HL-60/S4 treated with retinoic acid at 250 ng/mL for 4 days and 3 days (cell line): ENCODE measurements around the gene PCIF1.
"Not testable (repeated sequence)": the region's sequence is repeated elsewhere in the genome, so short reads cannot be mapped to it uniquely, and the experiment has no call there.

Experiments used
- in situ Hi-C: fragments of 300-500 bp; cut with MboI; formaldehyde crosslinking; loops from 2 replicates; pipeline ENCODE4 v1.7.0; 2022; ENCODE audit warnings: low sequenced_read_pairs

Gene PCIF1

DNA sequence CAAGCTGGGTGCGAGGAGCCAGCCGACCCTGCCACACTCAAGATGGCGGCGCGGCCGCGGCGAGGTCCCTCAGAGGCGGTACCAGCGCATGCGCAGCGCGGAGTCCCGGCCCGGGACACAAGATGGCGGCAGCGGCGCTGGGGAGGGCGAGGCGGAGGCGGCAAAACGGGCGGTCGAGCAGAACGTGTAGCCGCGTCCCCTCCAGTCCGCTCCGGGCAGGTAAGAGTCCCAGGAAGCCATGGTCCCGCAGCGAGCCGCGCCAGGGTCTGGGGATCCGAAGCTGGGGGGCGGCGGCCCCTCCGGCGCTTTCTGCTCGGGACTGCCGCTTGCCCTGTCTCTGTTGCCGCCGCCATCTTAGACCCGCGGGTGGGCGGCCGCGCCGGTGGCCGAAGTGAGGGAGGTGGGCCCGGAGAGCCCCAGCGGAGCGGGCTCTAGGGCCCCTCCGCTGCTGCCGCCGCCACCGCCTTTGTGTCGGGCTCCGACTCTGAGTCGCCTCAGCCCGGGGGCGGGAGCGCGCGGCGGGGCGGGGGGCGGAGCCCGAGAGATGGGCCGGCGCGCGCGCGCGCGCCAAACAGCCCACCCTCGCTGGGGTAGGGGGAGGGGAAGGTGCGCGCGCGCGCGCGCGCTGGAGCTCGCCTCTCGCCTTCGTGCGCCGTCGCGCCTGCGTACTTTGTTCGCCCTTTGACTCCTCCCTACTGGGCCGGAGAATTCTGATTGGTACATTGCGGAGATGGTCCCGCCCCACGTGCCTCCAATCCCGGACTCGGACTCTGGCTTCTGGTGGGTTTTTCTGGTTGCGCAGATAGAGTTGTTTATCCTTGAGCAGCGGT is at the start of gene PCIF1:
Gene PCIF1, plus strand, starts transcription at position 98 of the 830 bp plus-strand sequence. CDS start 4,317 bp downstream, outside the sequence.
- in situ Hi-C loops, result no loop called here

DNA sequence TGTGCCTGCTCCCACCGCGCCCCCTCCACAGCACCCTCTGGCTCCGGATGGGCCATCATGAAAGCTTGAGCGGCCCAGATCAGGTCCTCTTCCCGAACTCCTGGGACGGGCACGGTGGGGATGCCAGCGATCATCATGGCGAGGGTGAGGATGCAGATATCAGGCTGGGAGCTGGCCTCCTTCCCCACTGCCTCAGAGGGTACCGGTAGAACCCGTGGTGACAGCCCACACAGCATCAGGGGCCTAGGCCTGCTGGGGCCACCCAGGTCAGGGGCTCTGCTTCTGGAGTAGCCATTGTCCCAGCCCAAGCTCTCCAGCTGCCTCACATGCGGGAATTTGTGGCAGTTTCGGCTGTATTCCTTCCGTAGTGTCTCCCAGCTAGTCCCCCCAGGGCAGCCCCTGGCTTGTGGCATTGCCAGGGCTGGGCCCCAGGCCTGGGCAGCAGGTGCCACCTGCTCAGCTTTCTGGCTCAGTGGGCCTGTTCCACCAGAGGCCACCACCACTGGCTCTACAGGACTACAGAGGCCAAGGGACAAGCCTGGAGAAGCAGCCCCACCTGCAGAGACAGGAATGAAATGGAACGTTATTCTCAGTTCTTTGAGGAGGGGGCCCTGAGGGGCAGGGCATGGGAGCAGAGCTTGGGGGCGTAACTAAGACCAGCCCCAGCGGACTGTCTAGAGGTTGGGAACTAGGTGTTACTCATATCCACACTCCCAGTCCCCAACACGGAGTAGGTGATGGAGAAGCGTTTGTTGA is 47.7 kb upstream of the PCIF1 start:
- in situ Hi-C loops, result no loop called here

- in situ Hi-C loops, result no loop called here
Observed at GRCh38 chr20:45887346-45887715, 47.2 kb upstream of the PCIF1 start, which contains the start of gene SPATA25. SPATA25 (minus strand) TSS chr20:45887622; CDS start chr20:45887590, 32 bp downstream.

DNA sequence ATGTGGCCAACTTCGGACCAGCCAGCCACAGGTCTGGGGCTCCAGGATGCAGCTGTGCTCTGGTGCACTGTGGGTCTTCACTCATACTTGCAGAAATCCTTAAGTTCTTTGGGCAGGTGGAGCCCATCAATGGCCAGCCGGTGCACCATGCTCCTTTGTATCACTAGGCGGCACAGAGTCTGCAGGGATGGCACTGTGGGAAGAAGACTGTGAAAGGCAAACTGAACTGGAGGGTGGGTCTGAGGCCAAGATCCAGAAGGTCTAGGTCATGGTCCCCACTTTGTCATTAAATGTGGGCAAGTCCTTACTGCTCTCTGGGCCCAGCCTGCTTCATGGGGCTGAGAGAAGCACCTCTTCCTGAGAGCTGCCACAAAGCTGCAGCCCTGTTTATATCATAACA is 45.8 kb upstream of the PCIF1 start:
- in situ Hi-C loops, result no loop called here

GRCh38 chr20:45890077-45890984 is 44.2 kb upstream of the PCIF1 start:
- in situ Hi-C loops, result no loop called here

DNA sequence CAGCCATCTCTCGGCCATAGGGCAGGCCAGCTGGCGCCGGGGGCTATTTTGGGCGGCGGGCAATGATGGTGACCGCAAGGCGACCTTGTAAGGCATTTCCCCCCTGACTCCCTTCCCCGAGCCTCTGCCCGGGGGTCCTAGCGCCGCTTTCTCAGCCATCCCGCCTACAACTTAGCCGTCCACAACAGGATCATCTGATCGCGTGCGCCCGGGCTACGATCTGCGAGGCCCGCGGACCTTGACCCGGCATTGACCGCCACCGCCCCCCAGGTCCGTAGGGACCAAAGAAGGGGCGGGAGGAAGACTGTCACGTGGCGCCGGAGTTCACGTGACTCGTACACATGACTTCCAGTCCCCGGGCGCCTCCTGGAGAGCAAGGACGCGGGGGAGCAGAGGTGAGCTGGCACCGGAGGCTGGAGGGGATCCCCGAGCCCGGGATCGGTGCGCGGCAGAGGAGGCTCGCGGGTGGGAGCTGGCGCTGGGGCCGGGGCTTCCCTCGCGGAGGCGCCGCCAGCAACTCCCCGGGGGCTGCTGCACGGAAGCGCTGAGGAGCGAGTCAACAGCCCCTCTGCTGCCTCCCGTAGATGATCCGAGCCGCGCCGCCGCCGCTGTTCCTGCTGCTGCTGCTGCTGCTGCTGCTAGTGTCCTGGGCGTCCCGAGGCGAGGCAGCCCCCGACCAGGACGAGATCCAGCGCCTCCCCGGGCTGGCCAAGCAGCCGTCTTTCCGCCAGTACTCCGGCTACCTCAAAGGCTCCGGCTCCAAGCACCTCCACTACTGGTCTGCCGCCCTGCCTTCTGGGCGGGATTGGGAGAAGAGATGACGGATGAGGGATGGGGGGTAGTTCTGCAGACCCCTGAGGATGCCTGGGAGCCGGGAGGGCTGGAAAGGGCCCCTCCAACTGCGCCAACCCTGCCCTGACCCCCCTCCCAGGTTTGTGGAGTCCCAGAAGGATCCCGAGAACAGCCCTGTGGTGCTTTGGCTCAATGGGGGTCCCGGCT is 43.2 kb upstream of the PCIF1 start, which contains the start of the genes CTSA and NEURL2:
Gene CTSA, plus strand, starts transcription at position 351 of the 999 bp plus-strand sequence. Its CDS starts 234 bp downstream, at position 585.
Gene NEURL2, minus strand, starts transcription at position 224 of the 999 bp plus-strand sequence. Its CDS starts 217 bp downstream, at position 7.
- in situ Hi-C loops, result no loop called here

DNA sequence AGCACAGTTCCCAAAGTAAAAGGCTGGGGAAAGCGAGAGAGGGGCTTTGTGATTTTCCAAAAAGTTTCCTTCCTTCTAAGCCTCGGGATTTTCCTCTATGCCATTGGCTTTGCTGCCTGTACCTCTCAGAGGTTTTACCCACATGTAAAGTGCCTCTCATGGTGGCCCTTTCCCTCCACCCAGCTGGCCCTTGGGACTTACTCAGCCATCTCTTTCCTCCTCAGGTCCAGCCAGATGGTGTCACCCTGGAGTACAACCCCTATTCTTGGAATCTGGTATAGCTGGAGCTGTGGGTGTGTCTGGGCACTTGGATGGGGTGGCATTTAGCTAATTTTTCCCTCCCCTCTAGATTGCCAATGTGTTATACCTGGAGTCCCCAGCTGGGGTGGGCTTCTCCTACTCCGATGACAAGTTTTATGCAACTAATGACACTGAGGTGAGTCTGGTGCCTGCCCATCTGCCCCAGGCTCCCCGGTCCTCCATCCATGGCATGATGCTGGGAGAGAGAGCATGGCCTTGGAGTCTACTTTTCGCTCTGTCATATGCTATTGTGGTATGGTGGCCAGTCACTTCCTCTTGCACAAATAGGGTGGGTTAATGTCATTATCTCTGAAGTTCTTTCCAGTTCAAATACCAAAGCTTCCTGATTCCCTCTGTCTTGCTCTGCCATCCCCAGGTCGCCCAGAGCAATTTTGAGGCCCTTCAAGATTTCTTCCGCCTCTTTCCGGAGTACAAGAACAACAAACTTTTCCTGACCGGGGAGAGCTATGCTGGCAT is 42.2 kb upstream of the PCIF1 start:
- in situ Hi-C loops, result no loop called here

GRCh38 chr20:45892828-45893500 is 41.5 kb upstream of the PCIF1 start:
- in situ Hi-C loops, result no loop called here

- in situ Hi-C loops, result no loop called here
Observed at GRCh38 chr20:45893831-45894230, 40.7 kb upstream of the PCIF1 start.

GRCh38 chr20:45894797-45895196 is 39.7 kb upstream of the PCIF1 start:
- in situ Hi-C loops, result no loop called here

- in situ Hi-C loops, result no loop called here
Observed at GRCh38 chr20:45896641-45897161, 37.8 kb upstream of the PCIF1 start.

- in situ Hi-C loops, result no loop called here
Observed at GRCh38 chr20:45897289-45897688, 37.2 kb upstream of the PCIF1 start.

DNA sequence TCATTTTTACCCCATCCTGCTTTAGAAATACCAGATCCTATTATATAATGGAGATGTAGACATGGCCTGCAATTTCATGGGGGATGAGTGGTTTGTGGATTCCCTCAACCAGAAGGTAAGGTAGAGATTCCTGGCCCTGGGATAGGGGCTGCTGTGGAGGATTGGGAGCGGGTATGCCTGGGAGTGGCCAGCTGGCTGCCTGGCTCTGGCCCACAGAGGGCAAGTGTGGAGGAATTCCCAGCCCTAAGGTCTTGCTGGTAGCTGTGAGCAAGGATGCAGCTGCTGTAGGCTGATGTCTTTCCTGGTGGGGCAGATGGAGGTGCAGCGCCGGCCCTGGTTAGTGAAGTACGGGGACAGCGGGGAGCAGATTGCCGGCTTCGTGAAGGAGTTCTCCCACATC is 36.8 kb upstream of the PCIF1 start:
- in situ Hi-C loops, result no loop called here

GRCh38 chr20:45898285-45898684 is 36.2 kb upstream of the PCIF1 start:
- in situ Hi-C loops, result no loop called here

- in situ Hi-C loops, result no loop called here
Observed at GRCh38 chr20:45899046-45899835, 35.2 kb upstream of the PCIF1 start.

GRCh38 chr20:45901332-45901731 is 33.2 kb upstream of the PCIF1 start:
- in situ Hi-C loops, result not testable (repeated sequence)

DNA sequence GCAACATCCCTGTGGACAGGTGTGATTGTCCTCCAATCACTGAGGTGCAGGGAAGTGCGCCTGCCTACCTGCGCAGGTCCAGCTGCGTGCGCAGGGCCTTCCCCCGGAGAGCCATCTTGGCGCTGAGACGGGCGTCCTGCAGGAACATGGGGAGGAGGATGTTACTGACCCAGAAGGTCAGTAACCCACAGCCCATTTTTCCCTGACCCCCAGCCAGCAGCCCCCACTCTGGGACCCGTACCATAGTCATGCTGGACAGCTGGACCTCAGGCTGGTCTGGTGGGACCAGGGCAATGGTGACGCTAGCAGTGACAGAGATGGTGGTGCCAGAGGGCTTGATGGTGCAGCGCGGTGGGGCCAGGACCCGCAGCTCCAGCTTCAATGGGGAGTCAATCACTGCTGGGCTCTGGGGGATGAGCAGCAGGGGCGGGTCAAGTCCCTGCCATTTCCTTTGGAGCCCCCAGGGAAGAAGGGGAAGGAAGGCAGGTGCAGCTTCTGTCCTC is 32.2 kb upstream of the PCIF1 start:
- in situ Hi-C loops, result no loop called here
